HepG2 (cell line): Measurements from ENCODE around the gene HRH2. TPM values are rescaled to one million over a fixed set of nuclear protein-coding genes. Genes with fewer than 3 reads are reported as not detected.
A peak's percentile ranks its signal among the peaks of the same experiment; 100 is the strongest.
"Not testable (repeated sequence)": the region's sequence is repeated elsewhere in the genome, so short reads cannot be mapped to it uniquely, and the experiment has no call there.

Experiments used
- ATAC-seq: fragments of 200-7000 bp; cut with Tn5 transposase; 3 replicates; pipeline ENCODE4 v1.9.1; 2020; ENCODE audit warnings: mild to moderate bottlenecking, moderate library complexity
- BruUV-seq: library from RNA; stranded (reverse); fragments of 400-500 nt; replicated peaks from 2 replicates; lab custom pipeline; 2021; lab: Mats Ljungman, UMichigan
- CTCF ChIA-PET: fragments of 300-600 bp; formaldehyde crosslinking; extraction: SDS; loops from one replicate; lab custom pipeline; 2021; ENCODE audit warnings: low total read pairs, inconsistent platforms, low intra/inter-chr PET ratio; lab: Yijun Ruan, JAX
- POLR2A ChIA-PET: fragments of 350-600 bp; sonication (Branson Sonifier 250); formaldehyde crosslinking; loops from one replicate; lab custom pipeline; 2020; ENCODE audit warnings: antibody characterized with exemption, inconsistent platforms; lab: Yijun Ruan, JAX
- DNase-seq: peaks from one replicate; pipeline ENCODE4 v3.0.0-alpha.2; 2015; ENCODE audit warnings: low spot score
- FAIRE-seq: peaks from 3 replicates; lab custom pipeline; 2011; peaks lifted over from hg19 to GRCh38; lab: Jason Lieb, UNC
- H2AFZ ChIP-seq: one replicate; pipeline ENCODE4 v1.6.1; 2011; ENCODE audit warnings: low read length, inconsistent platforms
- H3K27ac ChIP-seq: fragments of 300-600 bp; 3 replicates; pipeline ENCODE4 v1.8.0; 2011; ENCODE audit warnings: mixed run types, mild to moderate bottlenecking, mixed read lengths, low read length, inconsistent platforms; ENCODE audit not compliant: insufficient read depth; ENCODE audit errors: extremely low read length
- H3K27me3 ChIP-seq, 2 experiments: fragments of 200-600 bp in 1 of 2; 2 replicates in 1 of 2; 3 replicates in 1 of 2; pipeline versions ENCODE4 v1.6.0 to v1.8.0; 2011; ENCODE audit warnings: low read length in 2 of 2, mild to moderate bottlenecking in 2 of 2, moderate library complexity in 2 of 2, inconsistent platforms in 1 of 2; ENCODE audit not compliant: insufficient read depth in 2 of 2, control insufficient read depth in 1 of 2
- H3K36me3 ChIP-seq, 2 experiments: fragments of 200-600 bp in 1 of 2; replicated peaks in 1 of 2; 2 replicates in 1 of 2; 3 replicates in 1 of 2; pipeline versions ENCODE4 v1.5.1 to v1.8.0; 2011; ENCODE audit warnings: low read length in 2 of 2, inconsistent platforms in 1 of 2; ENCODE audit not compliant: insufficient read depth in 2 of 2, control insufficient read depth in 1 of 2
- H3K4me1 ChIP-seq: 2 replicates; pipeline ENCODE4 v1.5.1; 2012; ENCODE audit warnings: low read length, inconsistent platforms; ENCODE audit not compliant: insufficient read depth
- H3K4me2 ChIP-seq: 2 replicates; pipeline ENCODE4 v1.6.0; 2011; ENCODE audit warnings: low read depth, low read length, inconsistent platforms
- H3K4me3 ChIP-seq, 3 experiments: fragments of 200-600 bp in 1 of 3; sonication (generic), shearing (Covaris generic) in 1 of 3; replicated peaks in 1 of 3; 2 replicates each; pipeline ENCODE4 v1.5.1; 2011 to 2016; ENCODE audit warnings: low read length in 3 of 3, inconsistent platforms in 2 of 3, low read depth in 2 of 3, mild to moderate bottlenecking in 2 of 3, control low read depth in 1 of 3, mixed read lengths in 1 of 3; ENCODE audit not compliant: insufficient read depth in 1 of 3
- H3K79me2 ChIP-seq: one replicate; pipeline ENCODE4 v1.6.1; 2011; ENCODE audit warnings: low read length, inconsistent platforms; ENCODE audit not compliant: insufficient read depth
- H3K9ac ChIP-seq: 2 replicates; pipeline ENCODE4 v1.6.0; 2011; ENCODE audit warnings: mild to moderate bottlenecking, low read depth, low read length, inconsistent platforms; ENCODE audit not compliant: insufficient read depth
- H3K9me3 ChIP-seq: 2 replicates; pipeline ENCODE4 v1.5.1; 2012; ENCODE audit warnings: mild to moderate bottlenecking, low read length
- H4K20me1 ChIP-seq: 2 replicates; pipeline ENCODE4 v1.6.0; 2011; ENCODE audit warnings: inconsistent platforms, mild to moderate bottlenecking, low read length, moderate library complexity; ENCODE audit not compliant: insufficient read depth
- ETV5 ChIP-seq: IDR thresholded peaks from 2 replicates; pipeline ENCODE4 v1.6.1; 2018; ENCODE audit warnings: missing biosample characterization, missing genetic modification reagents, inconsistent platforms, borderline replicate concordance
- HOXA3 ChIP-seq: sonication (generic); formaldehyde crosslinking; IDR thresholded peaks from 2 replicates; pipeline ENCODE4 v1.5.0; 2020; ENCODE audit warnings: missing genetic modification reagents
- HOXA5 ChIP-seq: sonication (generic); formaldehyde crosslinking; IDR thresholded peaks from 2 replicates; pipeline ENCODE4 v1.4.0; 2020; ENCODE audit warnings: missing genetic modification reagents
- IKZF4 ChIP-seq: sonication (generic); formaldehyde crosslinking; IDR thresholded peaks from 2 replicates; pipeline ENCODE4 v1.5.1; 2020; ENCODE audit warnings: borderline replicate concordance, mild to moderate bottlenecking, low read depth, missing genetic modification reagents; ENCODE audit errors: not compliant biosample characterization
- MED8 ChIP-seq: sonication (generic); formaldehyde crosslinking; IDR thresholded peaks from 2 replicates; pipeline ENCODE4 v1.8.1; 2023; ENCODE audit warnings: mild to moderate bottlenecking, missing genetic modification reagents; ENCODE audit not compliant: insufficient replicate concordance
- NFKB2 ChIP-seq: sonication (generic); formaldehyde crosslinking; IDR thresholded peaks from 2 replicates; pipeline ENCODE4 v1.4.0; 2020; ENCODE audit warnings: missing genetic modification reagents, borderline replicate concordance
- RARA ChIP-seq: IDR thresholded peaks from 2 replicates; pipeline ENCODE4 v1.6.1; 2016; ENCODE audit warnings: missing genetic modification reagents, missing compliant biosample characterization
- SMAD3 ChIP-seq: sonication (generic); formaldehyde crosslinking; IDR thresholded peaks from 2 replicates; pipeline ENCODE4 v1.4.0; 2020; ENCODE audit warnings: missing genetic modification reagents
- TRIM22 ChIP-seq: fragments of 450-650 bp; IDR thresholded peaks from 2 replicates; pipeline ENCODE4 v1.6.1; 2017
- ZNF160 ChIP-seq: sonication (generic); formaldehyde crosslinking; IDR thresholded peaks from 2 replicates; pipeline ENCODE4 v1.8.0; 2022; ENCODE audit warnings: mild to moderate bottlenecking, inconsistent platforms, missing genetic modification reagents
- ZSCAN22 ChIP-seq: sonication (generic); formaldehyde crosslinking; IDR thresholded peaks from 2 replicates; pipeline ENCODE4 v1.4.0; 2020; ENCODE audit warnings: mild to moderate bottlenecking, missing genetic modification reagents
- WGBS: methylation state at CpG from one replicate; pipeline ENCODE4 v1.1.6; 2017; ENCODE audit warnings: low lambda C conversion rate; 5-methylcytosine and 5-hydroxymethylcytosine counted together
- in situ Hi-C: cut with HindIII; loops from 2 replicates; pipeline ENCODE4 v1.10.0; 2017; ENCODE audit warnings: low pct_unique_long_range_greater_than_20kb; ENCODE audit not compliant: extremely low pct_ligation_motif_present
- intact Hi-C: fragments of 100-400 bp; cut with micrococcal nuclease; formaldehyde crosslinking; loops from one replicate; pipeline ENCODE4 v1.10.0; 2022; ENCODE audit not compliant: unreplicated experiment
- polyA plus RNA-seq, 8 experiments: library from polyadenylated mRNA; depleted of rRNA in 3 of 8; stranded (reverse) in 7 of 8; unstranded in 1 of 8; fragments of >200 nt; fragmentation: Illumina TruSeq in 4 of 8; extraction: Trizol in 4 of 8; gene quantifications; 2 replicates each; pipeline versions ENCODE4 v1.2.1 to v1.2.3, GENCODE V29; 2011 to 2016; ENCODE audit warnings: low read depth in 4 of 8, missing spikeins in 1 of 8, mixed read lengths in 1 of 8; ENCODE audit not compliant: insufficient read depth in 1 of 8
- total RNA-seq, 5 experiments: library from RNA; depleted of rRNA; stranded (reverse); fragments of >200 nt; fragmentation: Illumina TruSeq; extraction: Trizol; gene quantifications; 2 replicates each; pipeline ENCODE4 v1.2.3, GENCODE V29; 2016; ENCODE audit warnings: low read depth in 1 of 5

HRH2 gene
- total and polyA plus RNA-seq, 2 of the 13 experiments (the other 11 are each of a cell fraction or from before 2014, with no cell fraction given) = not detected

GRCh38 chr5:175753536-175754402 lies 95.9 kb downstream of the HRH2 start:
- 54% methylated on average over 19 of the region's 19 CpGs for WGBS
- no peak overlapping the region for H2AFZ ChIP-seq
- intact Hi-C loops (no loop called here), in situ Hi-C loops (no loop called here)
- peak overlapping the region; percentile 12; the same call in 1 of the 2 replicates for H3K4me2 ChIP-seq
- no TSS peak for BruUV-seq
- H4K20me1 ChIP-seq = no peaks in the 10 kb centered on the region
- H3K27me3 ChIP-seq = peaks cover 2 to 11% of the 10 kb centered on the region in 2 experiments; a peak in 3 of 5 replicates
- peaks cover 15% of the 10 kb centered on the region for H3K4me1 ChIP-seq
- no peak overlapping the region for H3K4me3 ChIP-seq
- no peaks in the 10 kb centered on the region for H3K79me2 ChIP-seq
- no peak overlapping the region for H3K27ac ChIP-seq
- TF ChIP-seq TRIM22 = no peak
- no peak for TF ChIP-seq RARA (CRISPR knock-in tag)
- no peak for TF ChIP-seq IKZF4 (CRISPR knock-in tag)
- no peak for TF ChIP-seq MED8
- TF ChIP-seq HOXA5 (CRISPR knock-in tag) = no peak
- TF ChIP-seq ZSCAN22 (CRISPR knock-in tag) = no peak
- TF ChIP-seq ZNF160 (CRISPR knock-in tag) = no peak
- no peak for TF ChIP-seq ETV5 (CRISPR knock-in tag)
- TF ChIP-seq HOXA3 (CRISPR knock-in tag) = no peak
- no peak for TF ChIP-seq NFKB2 (CRISPR knock-in tag)
- no peak for TF ChIP-seq SMAD3 (CRISPR knock-in tag)
- no peak overlapping the region for H3K9ac ChIP-seq
- ATAC-seq (no peak), FAIRE-seq (no peak), DNase-seq (no peak)
- CTCF ChIA-PET = no interaction called here
- POLR2A ChIA-PET = no interaction called here
- H3K36me3 ChIP-seq = no peaks in the 10 kb centered on the region
- no peaks in the 10 kb centered on the region for H3K9me3 ChIP-seq

- H3K9me3 ChIP-seq, BruUV-seq, H3K4me3 ChIP-seq, ATAC-seq, FAIRE-seq, H3K4me2 ChIP-seq, H3K79me2 ChIP-seq, POLR2A ChIA-PET, CTCF ChIA-PET, H2AFZ ChIP-seq, H3K36me3 ChIP-seq, intact Hi-C loops, in situ Hi-C loops, H3K9ac ChIP-seq, DNase-seq, H3K4me1 ChIP-seq, H3K27ac ChIP-seq, H4K20me1 ChIP-seq, H3K27me3 ChIP-seq: not testable (repeated sequence)
- WGBS = 0% methylated on average over 1 of the region's 1 CpG
These were observed 102.1 kb downstream of the HRH2 start for GRCh38 chr5:175759991-175760390.
